Right kidney (tissue), 9 donors: ENCODE data around the gene TAF10.

Experiments
- DNase-seq: peaks from one replicate; pipeline ENCODE4 v3.0.0-alpha.2; 2016
- long read RNA-seq, 8 donors: transcript quantifications; one replicate each; lab custom pipeline, GENCODE V29; 2026

The TAF10 gene
- long read RNA-seq, donor 1, transcript TAF10-201 (5 exons, 1,215 nt): major isoform, 59 of 77 reads
- long read RNA-seq, donor 1, partial matches to known transcripts: 18 of 77 reads
- long read RNA-seq, donor 1, other reads (novel, unspliced or antisense): 0 of 77 reads
- long read RNA-seq, donor 2, full-length matches to known transcripts: 50 of 70 reads
- long read RNA-seq, donor 2, partial matches to known transcripts: 20 of 70 reads
- long read RNA-seq, donor 2, other reads (novel, unspliced or antisense): 0 of 70 reads
- long read RNA-seq, donor 3, full-length matches to known transcripts: 27 of 37 reads
- long read RNA-seq, donor 3, partial matches to known transcripts: 10 of 37 reads
- long read RNA-seq, donor 3, other reads (novel, unspliced or antisense): 0 of 37 reads
- long read RNA-seq, donor 4, full-length matches to known transcripts: 37 of 190 reads
- long read RNA-seq, donor 4, partial matches to known transcripts: 105 of 190 reads
- long read RNA-seq, donor 4, other reads (novel, unspliced or antisense): 48 of 190 reads
- long read RNA-seq, donor 5, transcript TAF10-201 (5 exons, 1,215 nt): major isoform, 71 of 82 reads
- long read RNA-seq, donor 5, partial matches to known transcripts: 11 of 82 reads
- long read RNA-seq, donor 5, other reads (novel, unspliced or antisense): 0 of 82 reads
- long read RNA-seq, donor 6, transcript TAF10-201 (5 exons, 1,215 nt): major isoform, 49 of 75 reads
- long read RNA-seq, donor 6, partial matches to known transcripts: 26 of 75 reads
- long read RNA-seq, donor 6, other reads (novel, unspliced or antisense): 0 of 75 reads
- long read RNA-seq, donor 7, full-length matches to known transcripts: 97 of 127 reads
- long read RNA-seq, donor 7, partial matches to known transcripts: 30 of 127 reads
- long read RNA-seq, donor 7, other reads (novel, unspliced or antisense): 0 of 127 reads
- long read RNA-seq, donor 8, transcript TAF10-201 (5 exons, 1,215 nt): major isoform, 38 of 51 reads
- long read RNA-seq, donor 8, partial matches to known transcripts: 11 of 51 reads
- long read RNA-seq, donor 8, other reads (novel, unspliced or antisense): 0 of 51 reads

DNA sequence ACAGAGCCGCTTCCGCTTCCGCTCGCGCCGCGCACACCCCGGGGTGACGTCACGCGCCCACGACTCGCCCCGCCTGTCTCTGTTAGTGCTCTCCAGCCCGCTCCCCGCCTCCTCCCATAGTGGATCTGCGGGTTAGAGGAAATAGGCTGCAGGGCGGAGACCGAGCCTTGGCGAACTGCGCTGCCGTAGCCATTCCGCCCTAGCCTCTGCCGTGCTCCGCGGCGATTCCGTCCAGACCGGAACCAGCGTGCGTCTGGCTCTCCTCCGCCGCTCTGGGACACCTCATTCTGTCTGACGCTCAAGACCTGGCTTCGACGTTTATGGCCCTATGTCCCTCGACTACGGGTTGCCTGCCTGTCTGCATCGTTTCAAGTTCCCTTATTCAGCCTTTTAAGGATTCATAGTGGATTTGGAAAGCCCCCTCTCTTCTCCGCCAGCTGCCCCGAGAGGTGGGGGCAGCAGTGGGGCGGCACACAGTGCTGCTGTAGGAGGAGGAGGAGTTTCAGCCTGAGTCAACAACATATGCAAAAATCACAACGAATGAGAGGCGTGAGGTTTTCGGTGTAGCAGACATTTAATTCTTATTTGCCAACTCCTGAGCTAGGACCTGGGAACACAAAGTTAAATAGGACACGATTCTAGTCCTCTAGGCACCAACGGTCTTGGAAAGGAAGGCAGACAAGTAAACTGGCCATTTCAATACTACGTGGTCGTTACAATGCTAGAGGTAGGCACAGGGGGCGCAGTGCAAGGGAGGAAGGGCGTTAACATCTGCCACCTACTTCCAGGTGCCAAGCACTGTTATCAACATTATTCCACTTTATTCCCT, at the start of gene TAF10:
Gene TAF10, minus strand, starts transcription at position 4 of the 829 bp plus-strand sequence. CDS start 27 bp downstream, outside the sequence.
- DNase-seq: peak; percentile 95

DNA sequence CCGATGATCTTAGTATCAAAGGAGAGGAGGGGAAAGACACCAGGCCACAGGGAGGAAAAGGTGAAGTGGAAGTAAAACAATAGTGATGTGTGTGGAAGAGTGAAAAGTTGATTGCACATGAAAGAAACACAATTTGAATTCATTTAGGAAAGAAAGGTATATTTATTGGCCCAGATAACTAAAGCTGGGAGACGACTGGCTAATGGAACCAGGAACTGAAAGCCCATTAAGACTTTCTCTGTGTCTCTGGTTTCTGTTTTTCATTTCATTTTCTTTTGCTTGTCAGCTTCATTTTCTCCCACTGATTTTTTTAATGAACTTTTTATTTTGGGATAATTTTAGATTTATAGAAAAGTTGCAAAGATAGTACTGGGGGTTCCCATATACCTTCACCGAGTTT, 48.7 kb upstream of the TAF10 start:
- DNase-seq: no peak

DNA sequence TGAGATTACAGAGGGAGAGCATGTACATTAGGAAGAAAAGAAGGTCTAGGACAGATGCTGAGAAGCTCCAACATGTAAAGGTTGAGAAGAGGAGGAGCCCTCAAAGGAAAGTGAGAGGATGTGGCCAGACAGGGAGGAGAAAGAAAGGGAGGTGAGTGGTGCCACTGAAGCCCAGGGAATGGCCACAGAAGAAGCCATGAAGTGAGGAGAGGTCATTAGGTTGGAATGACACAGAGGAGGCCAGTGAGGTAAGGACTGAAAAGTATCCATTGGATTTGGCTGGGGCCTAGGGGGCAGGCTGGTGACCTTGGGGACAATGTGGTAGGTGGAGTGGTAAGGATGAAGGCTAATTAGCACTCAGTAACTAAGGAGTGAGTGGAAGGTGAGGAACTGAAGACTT, 46.6 kb upstream of the TAF10 start:
- no peak for DNase-seq

DNA sequence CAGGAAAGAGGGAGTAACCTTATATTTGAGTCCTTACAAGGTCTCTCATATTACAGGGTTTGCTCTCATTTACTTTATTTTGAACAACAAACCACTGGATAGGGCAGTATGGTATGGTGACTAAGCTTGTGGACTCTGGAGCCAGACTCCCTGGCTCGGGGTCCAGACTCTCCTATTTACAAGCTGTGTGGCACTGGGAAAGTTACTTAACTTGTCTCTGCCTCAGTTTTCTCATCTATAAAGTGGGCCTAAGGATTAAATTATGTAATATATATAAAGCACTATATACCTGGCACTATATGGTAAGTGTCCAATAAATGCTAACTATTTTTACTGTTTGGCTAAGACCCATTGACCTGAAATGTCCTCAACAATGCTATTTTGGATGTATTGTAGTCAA, 45.3 kb upstream of the TAF10 start:
- no peak for DNase-seq

DNA sequence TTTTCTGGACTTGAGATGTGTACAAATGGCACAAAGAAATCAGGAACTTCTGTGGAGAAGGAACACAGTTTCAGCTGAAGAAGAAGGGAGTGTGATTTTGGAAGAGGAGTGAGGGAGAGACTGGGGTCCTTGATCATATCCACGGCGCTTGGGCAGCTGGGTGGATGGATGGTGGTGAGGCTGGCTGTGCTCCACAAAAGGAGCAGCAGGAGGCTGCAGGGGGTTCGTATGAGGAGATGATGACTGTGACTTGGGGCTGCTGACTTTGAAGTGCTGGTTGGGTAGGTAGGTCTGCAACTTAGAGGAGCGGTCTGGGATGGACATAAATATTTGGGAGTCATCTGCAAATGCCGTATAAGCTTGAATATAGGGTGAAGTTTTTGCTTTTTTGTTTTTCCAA, 44.9 kb upstream of the TAF10 start:
- peak; percentile 28 for DNase-seq

DNA sequence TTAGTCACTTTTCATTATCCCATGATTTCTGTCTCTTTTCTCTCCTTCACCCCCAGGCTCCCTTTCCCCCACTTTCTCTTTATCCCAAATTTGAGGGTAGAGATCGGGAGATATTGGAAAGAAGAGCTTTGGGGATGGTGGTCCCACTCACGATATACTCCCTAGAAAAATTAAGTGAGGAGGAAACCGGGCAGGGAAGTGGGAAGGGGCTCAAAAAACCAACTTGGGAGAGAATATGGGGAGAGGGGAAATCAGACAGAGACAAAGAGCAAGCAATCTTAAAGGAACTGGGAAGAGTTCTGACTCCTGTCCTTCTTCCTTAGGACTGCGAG, 44.5 kb upstream of the TAF10 start:
- no peak for DNase-seq

DNA sequence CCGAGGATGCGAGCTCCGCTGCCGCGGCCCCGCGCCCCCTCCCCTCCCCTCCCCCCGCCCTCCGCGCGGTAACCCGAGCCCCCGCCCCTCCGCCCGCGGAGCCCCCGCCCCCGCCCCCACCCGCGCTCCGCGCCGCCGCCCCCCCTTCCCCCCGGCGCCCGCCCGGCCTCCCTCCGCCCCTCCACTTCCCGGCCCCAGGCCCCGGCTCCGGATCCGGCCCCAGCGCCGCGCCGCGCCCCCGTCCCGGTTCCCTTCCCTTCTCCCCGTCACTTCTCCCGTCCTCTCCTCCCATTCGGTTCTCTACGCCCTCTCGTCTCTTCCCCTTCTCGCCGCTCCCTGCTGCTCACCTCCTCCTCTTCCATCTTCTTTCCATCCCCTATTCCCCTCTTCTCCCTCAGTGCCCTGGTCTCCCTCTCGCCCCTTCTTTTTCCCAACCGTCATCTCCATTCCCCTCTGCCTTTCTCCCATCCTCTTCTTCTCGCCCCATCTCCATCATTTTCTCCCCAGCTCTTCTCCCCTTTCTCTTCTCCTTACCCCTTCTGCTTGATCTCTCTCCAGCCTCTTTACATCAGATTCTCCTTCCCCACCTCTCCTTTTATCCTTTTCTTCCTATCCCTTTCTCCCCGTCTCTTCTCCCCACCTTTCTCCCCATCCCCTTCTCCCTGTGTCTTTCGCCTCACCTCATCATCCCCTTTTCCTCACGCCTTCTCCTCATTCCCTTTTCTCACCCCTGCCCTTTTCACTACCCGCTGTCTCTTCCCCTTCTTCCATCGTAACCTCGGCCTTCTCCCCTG, 44.0 kb upstream of the TAF10 start, which contains the start of gene DCHS1:
Gene DCHS1, minus strand, starts transcription at position 20 of the 794 bp plus-strand sequence. CDS start 14,196 bp downstream, outside the sequence.
- peak; percentile 72 for DNase-seq

DNA sequence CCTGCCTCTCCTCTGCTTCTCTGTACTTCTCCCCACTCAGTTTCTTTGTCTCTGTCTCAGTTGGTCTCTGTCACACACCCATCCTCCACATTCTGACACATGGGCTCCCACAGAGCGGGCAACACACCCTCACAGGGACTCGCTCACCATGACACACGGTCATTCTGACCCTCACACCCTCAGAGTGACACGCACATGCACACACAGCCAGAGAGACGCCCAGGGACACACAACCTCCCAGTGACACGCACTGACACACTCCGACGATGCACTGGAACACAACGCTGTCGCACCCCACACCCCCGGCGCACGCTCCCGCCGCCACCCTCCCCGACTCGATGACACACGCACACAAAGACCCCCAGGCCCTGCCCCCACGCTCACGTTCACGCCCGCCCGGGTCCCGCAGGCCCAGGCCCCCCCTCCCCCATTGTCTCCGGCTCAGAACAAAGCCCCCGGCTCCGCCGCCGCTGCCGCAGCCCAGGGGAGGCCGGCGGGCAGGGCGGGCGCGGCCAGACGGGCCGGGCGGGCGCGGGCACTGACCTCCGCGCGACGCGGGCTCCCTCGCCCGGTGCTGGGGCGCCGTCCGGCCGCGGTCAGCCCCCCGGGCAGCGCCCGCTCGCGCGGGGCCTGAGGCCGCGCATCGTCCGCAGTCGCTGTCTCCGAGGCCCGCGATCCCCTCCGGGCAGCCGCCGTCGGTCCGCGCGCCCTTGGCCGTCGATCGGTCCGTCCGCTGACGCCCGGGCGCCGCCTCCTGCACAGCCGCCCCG, 43.2 kb upstream of the TAF10 start:
- DNase-seq: peak; percentile 66

DNA sequence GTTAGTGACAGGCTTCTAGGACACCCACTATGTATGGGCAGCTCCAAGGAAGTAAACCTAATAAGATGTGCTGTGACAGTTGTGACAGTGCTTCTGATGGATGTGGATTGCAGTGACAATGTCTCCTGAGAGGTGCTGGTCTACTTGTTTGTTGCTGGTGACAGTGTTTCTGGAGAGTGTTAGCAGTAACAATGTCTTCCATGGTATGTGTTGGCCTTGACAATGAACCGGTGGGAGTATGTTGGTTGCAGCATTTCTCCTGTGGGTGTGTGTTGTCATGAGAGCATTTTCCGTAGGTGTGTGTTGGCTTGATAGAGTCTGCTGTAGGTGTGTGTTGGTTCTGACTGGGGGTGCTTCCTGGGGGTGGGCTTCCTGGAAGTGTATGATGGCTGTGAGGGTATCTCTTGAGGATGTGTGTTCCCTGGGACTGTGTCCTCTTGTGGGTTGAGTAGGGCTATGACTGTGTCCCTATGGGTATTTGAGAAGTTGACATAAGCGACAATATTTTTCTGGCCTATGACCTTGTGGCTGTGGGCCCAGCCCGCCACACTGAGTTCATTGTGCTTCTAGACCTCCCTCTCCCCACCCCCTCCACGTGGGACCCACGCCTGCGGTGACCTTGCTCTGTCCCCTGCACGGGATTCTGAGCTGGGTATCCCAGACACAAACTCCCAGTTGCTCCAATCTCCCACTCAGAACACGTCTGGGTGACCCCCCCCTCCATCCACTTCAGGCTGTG, 42.4 kb upstream of the TAF10 start:
- no peak for DNase-seq

DNA sequence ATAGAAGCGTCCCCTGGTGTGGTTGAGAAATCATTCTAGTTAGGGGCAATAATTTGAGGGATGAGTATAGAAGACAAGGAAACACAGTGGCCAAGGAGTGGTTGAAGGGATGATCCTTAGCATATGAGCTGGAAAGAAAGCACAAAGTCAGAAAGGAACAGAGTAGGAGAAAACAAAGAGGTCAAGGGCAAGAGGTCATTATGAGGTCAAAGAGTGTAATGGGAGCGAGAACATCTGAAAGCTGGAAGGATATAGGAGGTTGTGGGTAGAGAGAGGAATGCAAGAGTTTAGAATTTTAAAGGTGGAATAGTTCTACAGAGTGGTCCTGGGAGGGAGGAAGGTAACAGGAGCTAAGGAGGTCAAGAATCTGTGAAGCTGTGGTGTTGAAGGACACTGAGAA, 41.6 kb upstream of the TAF10 start:
- DNase-seq: no peak

DNA sequence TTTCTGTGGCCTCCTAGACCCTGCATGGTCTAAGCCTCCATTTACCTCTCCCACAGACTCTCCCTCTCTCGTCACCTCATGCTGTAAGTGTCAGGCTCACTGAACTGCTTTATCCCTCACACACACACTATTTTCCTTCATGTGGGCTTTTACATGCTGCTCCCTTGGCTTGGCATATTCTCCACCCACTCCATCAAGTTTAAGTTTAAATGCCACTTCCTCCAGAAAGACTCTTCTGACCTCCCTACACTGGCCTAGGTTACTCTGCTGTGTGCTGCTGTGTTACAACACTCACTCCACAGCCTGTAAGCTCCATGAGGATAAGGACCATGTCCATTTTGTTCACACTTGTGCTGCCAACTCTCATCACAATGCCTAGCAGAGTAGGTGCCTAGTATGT, 41.1 kb upstream of the TAF10 start:
- DNase-seq: no peak

DNA sequence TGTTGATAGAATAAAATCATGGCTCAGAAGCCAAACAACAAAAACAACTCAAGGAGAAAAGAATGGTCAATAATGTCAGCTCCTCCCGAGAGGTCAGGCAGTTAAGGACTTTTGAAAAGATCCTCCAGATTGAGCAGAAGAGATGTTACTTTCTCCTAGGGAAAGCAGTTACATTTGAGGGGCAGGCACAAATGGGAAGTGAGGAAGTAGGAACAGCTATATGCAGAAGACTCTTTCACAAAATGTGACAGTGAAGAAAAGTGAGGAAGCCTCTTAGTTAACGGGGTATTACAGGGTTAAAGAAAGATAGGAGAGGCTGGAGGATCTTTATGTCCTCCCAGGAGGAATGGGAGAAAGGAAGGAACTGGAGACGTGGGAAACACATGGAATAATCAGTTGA, 40.2 kb upstream of the TAF10 start:
- no peak for DNase-seq

DNA sequence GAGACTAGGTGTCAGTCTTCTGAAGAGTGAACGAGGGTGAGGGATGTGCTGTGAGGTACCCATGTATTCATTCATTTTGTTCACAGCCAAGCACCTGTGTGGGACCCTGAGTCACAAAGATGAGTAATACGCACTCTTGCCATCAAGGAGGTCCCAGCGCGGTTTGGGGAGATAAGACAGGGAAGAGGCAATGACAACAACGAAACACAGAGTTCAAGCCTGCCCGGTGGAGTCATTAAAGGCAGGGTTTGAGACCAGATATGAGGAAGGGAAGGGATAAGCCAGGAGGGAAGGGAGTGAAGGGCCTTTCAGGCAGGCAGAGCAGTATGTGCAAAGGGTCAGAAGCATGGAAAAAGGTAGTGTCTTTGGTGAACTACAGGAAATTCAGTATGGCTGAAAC, 39.0 kb upstream of the TAF10 start:
- DNase-seq: no peak

DNA sequence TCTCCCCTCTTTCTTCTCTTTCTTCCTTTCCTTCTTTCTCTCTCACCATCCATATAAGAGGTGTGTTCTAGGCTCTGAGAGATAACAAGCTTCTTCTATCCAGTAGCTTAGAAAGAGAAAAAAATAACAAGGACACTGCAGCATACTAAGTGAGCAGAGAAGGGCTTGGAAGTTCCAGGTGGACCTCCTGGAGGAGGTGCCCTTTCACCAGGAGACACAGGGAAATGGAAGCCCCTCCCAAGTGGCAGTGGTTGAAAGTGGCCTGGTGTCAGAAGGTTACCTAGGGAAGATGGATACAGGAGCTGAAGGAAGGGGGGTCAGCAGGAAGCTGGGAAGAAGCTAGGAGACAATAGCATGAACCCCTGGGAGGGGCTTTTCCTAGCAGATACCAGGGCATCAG, 38.1 kb upstream of the TAF10 start:
- no peak for DNase-seq

DNA sequence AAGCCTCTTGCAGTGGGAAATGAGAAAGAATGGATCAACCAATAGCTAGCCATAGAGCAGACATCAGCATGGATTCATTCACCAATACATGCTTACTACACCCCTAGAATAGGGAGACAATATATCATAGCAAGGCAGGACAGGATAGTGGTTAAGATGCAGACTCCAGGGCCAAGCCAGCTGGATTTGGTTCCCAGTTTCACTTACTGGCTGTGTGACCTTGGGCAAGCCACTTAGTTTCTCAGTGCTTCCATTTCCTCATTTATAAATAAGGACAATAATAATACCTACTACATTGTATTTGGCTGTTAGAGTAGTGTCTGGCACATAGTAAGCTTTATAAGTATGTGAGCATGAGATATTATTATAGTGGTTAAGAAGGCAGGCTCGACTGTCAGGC, 36.5 kb upstream of the TAF10 start:
- no peak for DNase-seq

DNA sequence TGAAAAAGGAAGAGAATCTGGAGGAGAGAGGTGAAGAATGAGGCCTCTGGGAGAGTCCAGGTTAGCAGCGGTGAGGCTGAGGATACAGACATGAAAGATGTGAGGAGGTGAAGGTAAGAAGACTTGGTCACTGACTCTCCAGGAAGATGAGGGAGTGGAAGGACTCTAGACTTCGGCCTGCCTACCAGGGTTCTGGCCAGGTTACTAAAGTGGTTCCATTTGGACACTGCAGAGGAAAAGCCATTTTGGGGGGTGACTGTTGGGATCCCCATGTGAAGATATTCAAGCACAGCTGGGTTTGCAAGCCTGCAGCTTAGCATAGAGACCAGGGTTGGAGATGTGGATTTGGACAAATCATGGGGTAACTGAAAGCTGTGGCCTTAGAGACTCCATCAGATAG, 35.8 kb upstream of the TAF10 start:
- no peak for DNase-seq

DNA sequence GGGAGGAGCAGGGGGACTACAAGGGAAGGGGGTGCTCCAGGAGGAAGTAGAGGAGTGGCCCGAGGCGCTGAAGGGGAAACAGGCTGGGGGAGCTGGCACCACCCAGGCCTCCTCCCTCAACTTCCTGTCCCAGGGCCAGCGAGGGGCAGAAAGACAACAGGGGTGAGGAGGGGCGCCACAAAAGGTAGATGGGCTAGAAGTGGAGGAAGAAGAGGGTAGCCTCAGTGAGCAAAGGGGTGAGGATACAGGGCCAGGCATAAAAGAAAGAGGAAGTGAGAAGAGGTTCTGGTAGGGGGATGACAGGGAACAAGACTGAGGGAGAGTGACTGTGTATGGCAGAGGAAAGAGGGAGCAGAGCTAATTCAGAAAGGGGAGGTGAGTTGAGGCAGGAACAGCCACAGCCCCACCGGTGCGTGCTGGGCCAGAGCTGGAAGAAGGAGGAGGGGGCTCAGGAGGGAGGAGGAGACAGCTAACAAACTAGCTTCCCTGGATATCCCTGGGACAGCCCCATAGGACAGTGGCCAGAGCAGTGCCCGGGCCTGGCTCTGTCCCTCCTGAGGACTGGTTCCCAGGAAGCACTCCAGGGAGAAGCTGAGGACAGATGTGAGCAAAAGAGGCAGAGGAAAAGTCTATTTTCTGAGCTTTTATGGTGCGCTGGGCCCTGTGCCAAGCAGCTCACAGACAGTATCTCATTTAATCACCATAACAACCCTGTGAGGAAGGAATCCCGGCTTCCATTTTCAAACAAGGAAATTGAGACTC, 35.1 kb upstream of the TAF10 start:
- peak; percentile 47 for DNase-seq

DNA sequence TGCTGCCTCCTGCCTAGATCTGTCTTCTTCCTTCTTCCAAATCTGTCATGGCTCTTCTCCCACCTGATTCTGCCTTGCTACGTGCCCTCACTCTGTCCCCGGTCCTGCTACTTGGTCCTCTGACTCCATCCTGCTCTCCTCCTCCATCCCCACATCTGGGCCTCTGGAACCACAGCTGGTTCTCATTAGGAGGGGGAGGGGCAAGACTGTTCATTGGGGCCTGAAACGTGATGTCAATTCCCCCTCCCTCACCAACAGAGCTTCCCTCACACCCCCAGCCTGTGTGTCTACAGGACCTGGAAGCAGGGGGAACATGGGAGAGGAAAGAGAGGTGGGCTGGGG, 34.5 kb upstream of the TAF10 start:
- DNase-seq: peak; percentile 49

DNA sequence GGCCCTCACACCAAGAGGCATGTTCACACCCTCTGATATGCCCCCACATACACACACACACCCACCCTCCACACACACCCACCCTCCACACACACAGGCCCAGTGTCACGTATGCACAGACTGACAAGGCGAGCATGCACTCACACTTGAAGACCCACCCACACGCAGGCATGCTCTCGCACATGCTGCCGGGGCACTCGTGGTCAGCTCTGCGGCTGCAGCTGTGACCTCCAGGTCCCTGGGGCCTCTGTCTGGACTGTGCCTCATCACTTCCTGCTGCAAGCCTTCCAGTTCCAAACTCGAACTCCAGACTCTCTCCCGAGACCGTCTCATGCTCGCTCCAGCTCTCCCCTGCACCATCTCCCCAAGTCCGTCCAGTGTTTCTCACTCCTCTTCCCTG, 34.1 kb upstream of the TAF10 start:
- no peak for DNase-seq
